Measurements from ENCODE around the gene SSBP3. TPM values are rescaled to one million over a fixed set of nuclear protein-coding genes. Genes with fewer than 3 reads are reported as not detected.

Gene SSBP3
- total and polyA plus RNA-seq, 2 of the 13 experiments (the other 11 are each of a cell fraction or from before 2014, with no cell fraction given), result 8.5 to 17.6 TPM

- no peaks in the 10 kb centered on the region for H3K79me2 ChIP-seq (ENCODE audit: insufficient read depth, low read length)
- peaks cover 3 to 38% of the 10 kb centered on the region in 2 experiments; a peak in 3 of 5 replicates for H3K27me3 ChIP-seq (ENCODE audit: control insufficient read depth in 1 of 2, insufficient read depth in 2 of 2, low read length in 2 of 2)
- POLR2A ChIA-PET, result no interaction called here
- no peak overlapping the region for H3K9ac ChIP-seq (ENCODE audit: insufficient read depth, low read depth, low read length)
- TF ChIP-seq ZBTB42 (CRISPR knock-in tag; IDR thresholded peaks at IDR 0.05) (no peak), ZNF263 (CRISPR knock-in tag; IDR thresholded peaks at IDR 0.05) (peak; percentile 67)
- H3K4me1 ChIP-seq (ENCODE audit: insufficient read depth, low read length), result peaks cover 16% of the 10 kb centered on the region
- ATAC-seq, result no peak
- in situ Hi-C loops (cut with HindIII; ENCODE audit: extremely low pct_ligation_motif_present, low pct_unique_long_range_greater_than_20kb), result no loop called here
- no peak for FAIRE-seq
- 37% methylated on average over 8 of the region's 8 CpGs for WGBS (ENCODE audit: low lambda C conversion rate)
- DNase-seq (ENCODE audit: low spot score), result no peak
- H3K27ac ChIP-seq (ENCODE audit: extremely low read length, insufficient read depth, low read length), result no peak overlapping the region
- CTCF ChIA-PET (ENCODE audit: low intra/inter-chr PET ratio, low total read pairs), result no interaction called here
- no peaks in the 10 kb centered on the region for H4K20me1 ChIP-seq (ENCODE audit: insufficient read depth, low read length)
- no peak overlapping the region for H2AFZ ChIP-seq (ENCODE audit: low read length)
- intact Hi-C loops (cut with micrococcal nuclease; ENCODE audit: unreplicated experiment), result no loop called here
- H3K4me3 ChIP-seq (replicated peaks in 1 of 3; ENCODE audit: insufficient read depth in 1 of 3, low read depth in 2 of 3, low read length in 3 of 3), result no peak overlapping the region
- BruUV-seq (replicated peaks), result no TSS peak
- no peaks in the 10 kb centered on the region for H3K9me3 ChIP-seq (ENCODE audit: low read length)
- no peak overlapping the region for H3K4me2 ChIP-seq (ENCODE audit: low read depth, low read length)
- H3K36me3 ChIP-seq (replicated peaks in 1 of 2; ENCODE audit: control insufficient read depth in 1 of 2, insufficient read depth in 2 of 2, low read length in 2 of 2), result no peaks in the 10 kb centered on the region
Observed at GRCh38 chr1:54416435-54416834, 10.2 kb upstream of the SSBP3 start.

- Histone ChIP-seq H2AFZ (ENCODE audit: low read length) (no peak overlapping the region), H3K27me3 (ENCODE audit: control insufficient read depth in 1 of 2, insufficient read depth in 2 of 2, low read length in 2 of 2) (peaks cover 3 to 37% of the 10 kb centered on the region in 2 experiments; a peak in 3 of 5 replicates), H3K27ac (ENCODE audit: extremely low read length, insufficient read depth, low read length) (no peak overlapping the region), H3K79me2 (ENCODE audit: insufficient read depth, low read length) (no peaks in the 10 kb centered on the region), H3K4me3 (replicated peaks in 1 of 3; ENCODE audit: insufficient read depth in 1 of 3, low read depth in 2 of 3, low read length in 3 of 3) (no peak overlapping the region), H3K4me1 (ENCODE audit: insufficient read depth, low read length) (peaks cover 16% of the 10 kb centered on the region), H3K9me3 (ENCODE audit: low read length) (no peaks in the 10 kb centered on the region), H3K4me2 (ENCODE audit: low read depth, low read length) (no peak overlapping the region), H3K36me3 (replicated peaks in 1 of 2; ENCODE audit: control insufficient read depth in 1 of 2, insufficient read depth in 2 of 2, low read length in 2 of 2) (no peaks in the 10 kb centered on the region), H4K20me1 (ENCODE audit: insufficient read depth, low read length) (no peaks in the 10 kb centered on the region), H3K9ac (ENCODE audit: insufficient read depth, low read depth, low read length) (no peak overlapping the region)
- ChIA-PET POLR2A (no interaction called here), CTCF (ENCODE audit: low intra/inter-chr PET ratio, low total read pairs) (no interaction called here)
- no TSS peak for BruUV-seq (replicated peaks)
- WGBS (ENCODE audit: low lambda C conversion rate), result 11% methylated on average over 5 of the region's 9 CpGs
- intact Hi-C loops (cut with micrococcal nuclease; ENCODE audit: unreplicated experiment) (no loop called here), in situ Hi-C loops (cut with HindIII; ENCODE audit: extremely low pct_ligation_motif_present, low pct_unique_long_range_greater_than_20kb) (no loop called here)
- ATAC-seq (no peak; the same call in 2 of the 3 replicates), FAIRE-seq (no peak), DNase-seq (ENCODE audit: low spot score) (no peak)
- TF ChIP-seq HMG20A (CRISPR knock-in tag; IDR thresholded peaks at IDR 0.05; ENCODE audit: borderline replicate concordance) (no peak), MAX (IDR thresholded peaks at IDR 0.05) (no peak), ZSCAN25 (CRISPR knock-in tag; IDR thresholded peaks at IDR 0.05) (no peak), BORCS8-MEF2B (CRISPR knock-in tag; IDR thresholded peaks at IDR 0.05) (no peak), SOX13 (IDR thresholded peaks at IDR 0.05) (no peak), SOX13 (CRISPR knock-in tag; conservative IDR thresholded peaks at IDR 0.05 in 1 of 2, IDR thresholded peaks at IDR 0.05 in 1 of 2) (no peak), ZNF367 (CRISPR knock-in tag; IDR thresholded peaks at IDR 0.05; ENCODE audit: borderline replicate concordance) (no peak), ZNF709 (CRISPR knock-in tag; IDR thresholded peaks at IDR 0.05) (no peak), ZC3H4 (CRISPR knock-in tag; IDR thresholded peaks at IDR 0.05; ENCODE audit: borderline replicate concordance) (no peak), MED1 (CRISPR knock-in tag; IDR thresholded peaks at IDR 0.05) (no peak), DRAP1 (CRISPR knock-in tag; IDR thresholded peaks at IDR 0.05) (no peak), ETV6 (CRISPR knock-in tag; conservative IDR thresholded peaks at IDR 0.05) (no peak), ZFP36 (IDR thresholded peaks at IDR 0.05; ENCODE audit: borderline replicate concordance, low read depth, low read length, partially characterized antibody) (no peak), AHR (CRISPR knock-in tag; IDR thresholded peaks at IDR 0.05) (no peak), SKI (IDR thresholded peaks at IDR 0.05; ENCODE audit: partially characterized antibody) (no peak), ZNF770 (CRISPR knock-in tag; IDR thresholded peaks at IDR 0.05) (no peak)
Observed at GRCh38 chr1:54415991-54416390, 9.8 kb upstream of the SSBP3 start.
